IMR-90 (cell line): Measurements from ENCODE around the gene CD38.

Source experiments
- BHLHE40 ChIP-seq: fragments of 150-350 bp; IDR thresholded peaks from 2 replicates; pipeline ENCODE4 v1.6.1; 2016; ENCODE audit warnings: mild to moderate bottlenecking, low read depth, low read length
- CEBPB ChIP-seq: IDR thresholded peaks from 2 replicates; pipeline ENCODE4 v1.6.1; 2012; ENCODE audit warnings: low read depth, low read length, improper control_type of control experiment
- CHD1 ChIP-seq: IDR thresholded peaks from 2 replicates; pipeline ENCODE4 v1.6.1; 2012; ENCODE audit warnings: low read depth, low read length, improper control_type of control experiment
- CTCF ChIP-seq: conservative IDR thresholded peaks from 2 replicates; pipeline ENCODE4 v1.5.1; 2012; ENCODE audit warnings: mild to moderate bottlenecking, low read depth, low read length, improper control_type of control experiment
- FOS ChIP-seq: fragments of 150-350 bp; IDR thresholded peaks from 2 replicates; pipeline ENCODE4 v1.6.1; 2016; ENCODE audit warnings: low read depth, low read length
- MAFK ChIP-seq: IDR thresholded peaks from 2 replicates; pipeline ENCODE4 v1.6.1; 2012; ENCODE audit warnings: low read depth, low read length, improper control_type of control experiment
- MAZ ChIP-seq: IDR thresholded peaks from 2 replicates; pipeline ENCODE4 v1.6.1; 2012; ENCODE audit warnings: low read depth, mild to moderate bottlenecking, low read length, improper control_type of control experiment, moderate library complexity, borderline replicate concordance
- MXI1 ChIP-seq: IDR thresholded peaks from 2 replicates; pipeline ENCODE4 v1.6.1; 2012; ENCODE audit warnings: low read depth, mild to moderate bottlenecking, low read length, moderate library complexity, borderline replicate concordance
- POLR2A ChIP-seq: IDR thresholded peaks from 2 replicates; pipeline ENCODE4 v1.6.1; 2012; ENCODE audit warnings: mild to moderate bottlenecking, low read depth, low read length
- RAD21 ChIP-seq: IDR thresholded peaks from 2 replicates; pipeline ENCODE4 v1.6.1; 2012; ENCODE audit warnings: low read length, improper control_type of control experiment
- RFX5 ChIP-seq: IDR thresholded peaks from 2 replicates; pipeline ENCODE4 v1.8.0; 2012; ENCODE audit warnings: low read depth, mild to moderate bottlenecking, low read length, moderate library complexity
- SMC3 ChIP-seq: fragments of 150-350 bp; IDR thresholded peaks from 2 replicates; pipeline ENCODE4 v1.6.1; 2016; ENCODE audit warnings: low read depth, mild to moderate bottlenecking, antibody characterized with exemption, low read length, moderate library complexity
- TF ChIP-seq, protein P1 (sequence below): fragments of 150-350 bp; IDR thresholded peaks from 2 replicates; pipeline ENCODE4 v1.6.1; 2017; ENCODE audit warnings: mild to moderate bottlenecking, antibody characterized with exemption, low read length, low read depth

- TF ChIP-seq CTCF (no peak), POLR2A (no peak), FOS (no peak), RFX5 (no peak), BHLHE40 (no peak), MXI1 (no peak), CEBPB (no peak), SMC3 (no peak), MAZ (no peak), MAFK (no peak), CHD1 (no peak), RAD21 (no peak)
- TF ChIP-seq, protein P1, sequence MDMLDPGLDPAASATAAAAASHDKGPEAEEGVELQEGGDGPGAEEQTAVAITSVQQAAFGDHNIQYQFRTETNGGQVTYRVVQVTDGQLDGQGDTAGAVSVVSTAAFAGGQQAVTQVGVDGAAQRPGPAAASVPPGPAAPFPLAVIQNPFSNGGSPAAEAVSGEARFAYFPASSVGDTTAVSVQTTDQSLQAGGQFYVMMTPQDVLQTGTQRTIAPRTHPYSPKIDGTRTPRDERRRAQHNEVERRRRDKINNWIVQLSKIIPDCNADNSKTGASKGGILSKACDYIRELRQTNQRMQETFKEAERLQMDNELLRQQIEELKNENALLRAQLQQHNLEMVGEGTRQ, result no peak
These were observed 21.1 kb upstream of the CD38 start for GRCh38 chr4:15757054-15757453.
